Cerebellar cortex (tissue), 1 donor: ENCODE results near the gene CYP4Z1.
"Not testable (repeated sequence)": the region's sequence is repeated elsewhere in the genome, so short reads cannot be mapped to it uniquely, and the experiment has no call there.

Experiments
- DNase-seq: peaks from one replicate; pipeline ENCODE4 v3.0.0-alpha.2; 2015; ENCODE audit warnings: low spot score

CYP4Z1 gene

GRCh38 chr1:47128854-47129253 lies 61.8 kb downstream of the CYP4Z1 start:
- not testable (repeated sequence) for DNase-seq

- not testable (repeated sequence) for DNase-seq
These were observed 62.6 kb downstream of the CYP4Z1 start for GRCh38 chr1:47129489-47130230.

GRCh38 chr1:47132665-47133064 lies 65.6 kb downstream of the CYP4Z1 start:
- DNase-seq, result not testable (repeated sequence)

GRCh38 chr1:47137198-47137597 lies 70.2 kb downstream of the CYP4Z1 start, which contains the start of gene CYP4A22:
TSS of gene CYP4A22 (plus strand) at chr1:47137441. CDS start at chr1:47137486, 45 bp downstream.
- no peak for DNase-seq

GRCh38 chr1:47137925-47138615 lies 71.0 kb downstream of the CYP4Z1 start:
- DNase-seq, result no peak

- DNase-seq, result not testable (repeated sequence)
These were observed 73.3 kb downstream of the CYP4Z1 start for GRCh38 chr1:47140358-47140757.

- not testable (repeated sequence) for DNase-seq
These were observed 76.6 kb downstream of the CYP4Z1 start for GRCh38 chr1:47143654-47144053.

- DNase-seq, result not testable (repeated sequence)
These were observed 79.5 kb downstream of the CYP4Z1 start for GRCh38 chr1:47146495-47146894.

GRCh38 chr1:47147047-47147785 lies 80.2 kb downstream of the CYP4Z1 start:
- no peak for DNase-seq

GRCh38 chr1:47149162-47149561 lies 82.1 kb downstream of the CYP4Z1 start:
- DNase-seq, result not testable (repeated sequence)

GRCh38 chr1:47156457-47156856 lies 89.4 kb downstream of the CYP4Z1 start:
- DNase-seq, result not testable (repeated sequence)

- not testable (repeated sequence) for DNase-seq
These were observed 90.9 kb downstream of the CYP4Z1 start for GRCh38 chr1:47157957-47158356.

- no peak for DNase-seq
These were observed 93.7 kb downstream of the CYP4Z1 start for GRCh38 chr1:47160716-47161115.

- DNase-seq, result no peak
These were observed 94.4 kb downstream of the CYP4Z1 start for GRCh38 chr1:47161298-47162040.

GRCh38 chr1:47164552-47164951 lies 97.5 kb downstream of the CYP4Z1 start:
- DNase-seq, result no peak
